ENCODE results near the gene ARHGAP22. TPM values are rescaled to one million over a fixed set of nuclear protein-coding genes. Genes with fewer than 3 reads are reported as not detected.

The ARHGAP22 gene
- total and polyA plus RNA-seq, 2 donors (not counting 1 experiment from before 2014, with no cell fraction given) = 10.4 to 75.5 TPM

- TF ChIP-seq EZH2 (IDR thresholded peaks at IDR 0.05; ENCODE audit: low read length, missing control alignments) = no peak
- TF ChIP-seq CTCF (conservative IDR thresholded peaks at IDR 0.05 in 1 of 2, IDR thresholded peaks at IDR 0.05 in 1 of 2; ENCODE audit: low read depth in 1 of 2, low read length in 2 of 2) = no peak
- H3K9me3 ChIP-seq (ENCODE audit: control insufficient read depth, insufficient read depth, low read depth, low read length) = no peaks in the 10 kb centered on the region
- no peak overlapping the region for H3K9ac ChIP-seq (ENCODE audit: insufficient read depth, low read length)
- DNase-seq (ENCODE audit: low read depth in 2 of 2) = no peak
- no peak overlapping the region for H3K4me3 ChIP-seq (replicated peaks in 1 of 4; ENCODE audit: control extremely low read depth in 1 of 4, insufficient read depth in 1 of 4, low read depth in 3 of 4, low read length in 4 of 4)
- peaks cover 5% of the 10 kb centered on the region for H3K36me3 ChIP-seq (ENCODE audit: control insufficient read depth, insufficient read depth, low read length)
- H3K27me3 ChIP-seq (ENCODE audit: control insufficient read depth, insufficient read depth, low read length) = no peaks in the 10 kb centered on the region
- H2AFZ ChIP-seq (ENCODE audit: low read length) = no peak overlapping the region
- peaks cover 77% of the 10 kb centered on the region for H3K79me2 ChIP-seq (ENCODE audit: control insufficient read depth, insufficient read depth, low read length)
- peaks cover 10% of the 10 kb centered on the region for H3K4me1 ChIP-seq (ENCODE audit: control insufficient read depth, extremely low read depth, insufficient read depth, low read length)
- no peak overlapping the region for H3K4me2 ChIP-seq (ENCODE audit: extremely low read depth, insufficient read depth, low read length)
- no peak overlapping the region for H3K27ac ChIP-seq (ENCODE audit: insufficient read depth, low read length)
- H4K20me1 ChIP-seq (ENCODE audit: control insufficient read depth, extremely low read depth, insufficient read depth, low read length) = no peaks in the 10 kb centered on the region
Measured at GRCh38 chr10:48494073-48494472, 110.8 kb downstream of the ARHGAP22 start.

- Histone ChIP-seq H4K20me1 (ENCODE audit: control insufficient read depth, extremely low read depth, insufficient read depth, low read length) (no peaks in the 10 kb centered on the region), H3K79me2 (ENCODE audit: control insufficient read depth, insufficient read depth, low read length) (peaks cover 73% of the 10 kb centered on the region), H3K9me3 (ENCODE audit: control insufficient read depth, insufficient read depth, low read depth, low read length) (no peaks in the 10 kb centered on the region), H3K27ac (ENCODE audit: insufficient read depth, low read length) (no peak overlapping the region), H3K4me2 (ENCODE audit: extremely low read depth, insufficient read depth, low read length) (no peak overlapping the region), H2AFZ (ENCODE audit: low read length) (no peak overlapping the region), H3K9ac (ENCODE audit: insufficient read depth, low read length) (no peak overlapping the region), H3K4me1 (ENCODE audit: control insufficient read depth, extremely low read depth, insufficient read depth, low read length) (peaks cover 10% of the 10 kb centered on the region), H3K4me3 (replicated peaks in 1 of 4; ENCODE audit: control extremely low read depth in 1 of 4, insufficient read depth in 1 of 4, low read depth in 3 of 4, low read length in 4 of 4) (no peak overlapping the region), H3K27me3 (ENCODE audit: control insufficient read depth, insufficient read depth, low read length) (no peaks in the 10 kb centered on the region), H3K36me3 (ENCODE audit: control insufficient read depth, insufficient read depth, low read length) (peaks cover 5% of the 10 kb centered on the region)
- TF ChIP-seq EZH2 (IDR thresholded peaks at IDR 0.05; ENCODE audit: low read length, missing control alignments) (no peak), CTCF (conservative IDR thresholded peaks at IDR 0.05 in 1 of 2, IDR thresholded peaks at IDR 0.05 in 1 of 2; ENCODE audit: low read depth in 1 of 2, low read length in 2 of 2) (no peak)
- DNase-seq (ENCODE audit: low read depth in 2 of 2) = peak in 1 of 2 donors; percentile 10
Measured at GRCh38 chr10:48493083-48493871, 111.6 kb downstream of the ARHGAP22 start.

- H4K20me1 ChIP-seq (ENCODE audit: control insufficient read depth, extremely low read depth, insufficient read depth, low read length) = no peaks in the 10 kb centered on the region
- H3K79me2 ChIP-seq (ENCODE audit: control insufficient read depth, insufficient read depth, low read length) = peaks cover 64% of the 10 kb centered on the region
- H3K9ac ChIP-seq (ENCODE audit: insufficient read depth, low read length) = no peak overlapping the region
- H2AFZ ChIP-seq (ENCODE audit: low read length) = no peak overlapping the region
- no peak overlapping the region for H3K27ac ChIP-seq (ENCODE audit: insufficient read depth, low read length)
- peak in 1 of 2 donors; percentile 9 for DNase-seq (ENCODE audit: low read depth in 2 of 2)
- H3K4me3 ChIP-seq (replicated peaks in 1 of 4; ENCODE audit: control extremely low read depth in 1 of 4, insufficient read depth in 1 of 4, low read depth in 3 of 4, low read length in 4 of 4) = no peak overlapping the region
- H3K27me3 ChIP-seq (ENCODE audit: control insufficient read depth, insufficient read depth, low read length) = no peaks in the 10 kb centered on the region
- peaks cover 4% of the 10 kb centered on the region for H3K4me1 ChIP-seq (ENCODE audit: control insufficient read depth, extremely low read depth, insufficient read depth, low read length)
- peaks cover 5% of the 10 kb centered on the region for H3K36me3 ChIP-seq (ENCODE audit: control insufficient read depth, insufficient read depth, low read length)
- TF ChIP-seq CTCF (conservative IDR thresholded peaks at IDR 0.05 in 1 of 2, IDR thresholded peaks at IDR 0.05 in 1 of 2; ENCODE audit: low read depth in 1 of 2, low read length in 2 of 2) (no peak), EZH2 (IDR thresholded peaks at IDR 0.05; ENCODE audit: low read length, missing control alignments) (no peak)
- no peaks in the 10 kb centered on the region for H3K9me3 ChIP-seq (ENCODE audit: control insufficient read depth, insufficient read depth, low read depth, low read length)
- H3K4me2 ChIP-seq (ENCODE audit: extremely low read depth, insufficient read depth, low read length) = no peak overlapping the region
Measured at GRCh38 chr10:48492201-48492600, 112.7 kb downstream of the ARHGAP22 start.
